ENCODE measurements around the gene C1orf87.

Gene C1orf87

DNA sequence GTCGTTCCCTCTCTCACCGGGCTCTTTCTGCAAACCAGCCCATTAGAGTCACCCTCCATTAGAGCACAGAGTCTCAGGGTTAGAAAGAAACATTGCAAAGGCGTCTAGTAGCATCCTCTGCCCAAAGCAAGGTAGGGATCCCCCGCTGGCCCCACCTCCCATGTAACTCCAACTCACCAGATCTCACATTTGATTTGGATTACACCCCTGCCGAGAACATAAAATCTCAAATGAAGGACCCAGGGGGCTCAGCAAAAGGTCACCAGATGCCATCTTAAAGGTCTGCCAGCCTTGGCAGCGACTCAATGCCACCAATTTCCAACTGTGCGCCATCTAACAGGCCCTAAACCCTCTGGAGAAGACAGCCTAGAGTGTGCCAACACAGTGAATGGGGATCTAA, 14.1 kb downstream of the C1orf87 start:
- no peak for DNase-seq

DNA sequence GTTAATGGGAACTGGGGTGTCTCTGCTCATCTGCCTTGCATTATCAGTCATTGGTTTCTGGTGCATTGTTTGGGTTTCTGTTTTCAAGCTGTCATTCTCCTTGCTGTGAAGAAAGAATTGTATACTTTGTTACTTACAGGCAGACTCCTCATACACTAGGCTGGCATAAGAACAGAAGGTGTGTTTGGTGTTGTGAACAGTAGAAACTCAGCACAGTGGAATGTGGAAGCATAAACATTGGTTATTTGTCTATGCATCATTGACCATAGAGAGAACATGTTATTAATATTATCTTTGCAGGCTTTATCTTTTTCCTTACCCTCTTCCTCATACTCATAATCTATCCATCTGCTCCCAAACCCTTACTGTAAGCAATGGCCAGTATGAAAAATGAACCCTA, 18.2 kb downstream of the C1orf87 start:
- no peak for DNase-seq

DNA sequence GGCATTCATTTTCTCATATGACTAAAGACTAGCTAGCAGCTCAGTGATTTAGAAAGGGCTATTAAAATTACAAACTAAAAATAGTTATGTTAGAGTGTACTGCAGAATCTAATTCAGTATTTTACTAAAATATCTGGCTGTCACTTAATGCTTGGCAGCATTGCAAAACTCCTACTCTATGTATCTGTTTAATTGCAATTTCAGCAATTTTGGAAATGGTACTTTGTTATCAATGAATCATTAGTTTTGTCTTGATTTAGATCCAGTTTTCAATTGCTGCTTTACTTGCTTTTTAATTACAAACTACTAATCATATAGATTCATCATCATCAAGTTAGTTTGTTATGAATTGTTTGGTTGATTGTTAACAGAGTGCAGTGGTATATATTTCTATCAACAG, 19.2 kb downstream of the C1orf87 start:
- no peak for DNase-seq

GRCh38 chr1:60052601-60053000, 21.0 kb downstream of the C1orf87 start:
- no peak for DNase-seq

DNA sequence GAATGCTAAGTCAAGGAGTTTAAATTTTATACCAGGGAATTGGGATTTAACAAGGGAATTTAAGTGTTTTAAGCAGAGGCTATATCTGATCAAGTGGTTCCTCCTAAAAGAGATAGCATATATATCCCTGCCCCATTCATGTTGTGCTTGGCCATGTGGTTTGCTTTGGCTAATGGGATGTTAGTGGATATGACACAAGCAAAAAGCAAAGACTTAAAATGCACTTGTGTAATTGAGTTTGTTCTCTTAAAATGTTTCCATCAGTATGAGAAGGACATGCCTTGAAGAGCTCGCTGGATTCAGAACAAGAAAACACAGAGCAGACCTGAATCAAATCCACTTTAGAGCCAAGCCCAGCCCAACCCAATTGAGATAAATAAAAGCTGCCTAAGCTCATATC, 22.4 kb downstream of the C1orf87 start:
- DNase-seq, result no peak

DNA sequence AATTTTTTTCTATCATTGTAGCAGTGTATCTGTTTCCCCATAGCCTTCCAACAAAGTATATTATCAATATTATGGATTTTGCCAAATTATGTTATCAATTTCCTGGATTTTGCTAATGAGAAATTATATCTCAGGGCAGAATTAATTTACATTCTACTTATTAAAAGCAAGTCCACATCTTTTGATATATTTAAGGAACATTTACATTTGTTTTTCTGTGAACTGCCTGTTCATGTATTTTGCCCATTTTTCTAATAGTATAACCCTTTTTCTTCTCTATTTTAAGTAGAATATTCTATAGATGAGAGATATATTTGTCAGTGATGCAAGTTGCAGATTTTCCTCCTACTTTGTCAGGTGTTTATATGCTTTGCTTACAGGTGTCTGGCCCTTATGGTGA, 24.4 kb downstream of the C1orf87 start:
- no peak for DNase-seq

DNA sequence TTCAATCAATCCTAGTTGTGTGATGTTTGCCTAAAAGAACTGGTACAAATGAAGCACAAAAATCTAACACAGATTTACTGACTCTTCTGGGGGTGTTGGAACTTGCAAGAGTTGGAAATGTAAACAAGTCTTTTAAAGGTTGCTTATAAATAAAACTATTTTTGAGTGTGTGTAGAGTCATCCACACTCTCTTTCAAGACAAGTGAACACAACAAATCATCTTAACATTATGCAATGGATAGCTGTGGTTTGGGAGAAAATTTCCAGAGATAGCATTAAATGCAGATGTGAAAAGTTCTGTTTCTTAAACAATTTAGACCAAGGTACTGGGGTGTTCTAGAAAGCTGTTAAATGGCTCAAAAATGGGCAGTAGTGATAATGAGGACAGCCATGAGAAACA, 28.7 kb downstream of the C1orf87 start:
- no peak for DNase-seq

DNA sequence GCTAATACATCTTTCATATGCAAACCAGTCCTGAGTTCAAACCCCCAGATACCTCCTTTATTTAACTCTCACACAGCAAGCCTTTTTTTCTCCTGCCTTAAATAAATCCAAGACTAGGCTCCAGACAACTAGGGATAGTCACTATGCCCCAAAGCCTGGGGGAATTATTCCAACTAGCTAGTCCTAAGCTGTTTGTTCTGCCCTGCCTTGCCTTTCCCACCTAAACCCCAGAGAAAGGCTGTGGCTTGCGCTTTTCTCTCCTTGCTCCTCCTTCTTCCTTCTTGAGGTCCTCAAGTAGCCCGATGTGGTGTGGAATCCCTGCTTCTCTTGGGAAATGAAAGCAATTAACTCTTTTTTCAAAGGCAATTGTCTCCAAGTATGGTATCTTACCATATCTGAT, 31.8 kb downstream of the C1orf87 start:
- no peak for DNase-seq

GRCh38 chr1:60037669-60038068, 35.9 kb downstream of the C1orf87 start:
- DNase-seq, result no peak

DNA sequence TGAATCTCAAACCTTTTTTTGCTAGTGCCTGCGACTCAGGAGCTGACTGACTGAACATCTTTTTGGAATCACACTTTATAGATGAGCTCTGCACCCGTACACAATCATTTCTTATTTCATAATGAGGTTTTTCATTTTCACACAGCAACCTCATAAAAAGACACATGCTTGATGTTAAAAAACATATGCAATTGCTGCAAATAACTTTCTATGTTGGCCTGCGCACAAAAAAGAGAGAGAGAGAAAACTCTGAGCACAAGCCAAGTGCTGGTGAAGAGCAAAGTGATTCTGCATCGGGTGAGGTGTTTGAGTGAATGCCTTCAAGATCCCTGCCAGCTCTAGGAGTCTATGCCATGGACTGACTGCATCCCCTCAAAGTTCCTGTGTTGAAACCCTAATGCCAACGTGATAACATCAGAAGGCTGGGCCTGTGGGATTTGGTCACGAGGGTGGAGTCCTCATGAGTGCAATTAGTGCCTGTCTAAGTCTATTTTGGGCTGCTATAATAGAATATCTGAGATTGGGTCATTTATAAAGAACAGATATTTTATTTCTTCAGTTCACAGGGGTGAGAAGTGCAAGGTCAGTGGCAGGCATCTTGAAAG, 36.6 kb downstream of the C1orf87 start:
- no peak for DNase-seq

DNA sequence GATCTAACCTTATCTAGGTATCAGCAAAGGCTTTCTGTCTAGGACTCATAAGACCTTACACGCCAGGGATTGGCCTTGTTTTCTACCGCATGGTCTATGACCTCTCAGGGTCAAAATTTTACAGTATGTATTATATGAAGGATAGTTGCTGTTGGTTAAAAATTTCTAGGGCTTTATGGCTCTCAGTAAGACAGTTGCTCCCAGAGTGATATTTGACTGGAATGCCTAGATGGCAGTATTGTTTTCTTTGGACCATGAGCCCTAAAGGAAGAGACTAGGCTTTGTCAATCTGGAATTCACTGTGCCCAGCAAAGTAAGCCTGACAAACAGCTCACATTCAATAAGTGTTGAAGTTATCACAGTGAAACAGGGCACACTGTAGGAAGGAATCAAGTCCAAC, 37.6 kb downstream of the C1orf87 start:
- no peak for DNase-seq

GRCh38 chr1:60034999-60035398, 38.6 kb downstream of the C1orf87 start:
- DNase-seq, result no peak

GRCh38 chr1:60033066-60033465, 40.5 kb downstream of the C1orf87 start:
- DNase-seq, result no peak

GRCh38 chr1:60031146-60031545, 42.4 kb downstream of the C1orf87 start:
- no peak for DNase-seq

DNA sequence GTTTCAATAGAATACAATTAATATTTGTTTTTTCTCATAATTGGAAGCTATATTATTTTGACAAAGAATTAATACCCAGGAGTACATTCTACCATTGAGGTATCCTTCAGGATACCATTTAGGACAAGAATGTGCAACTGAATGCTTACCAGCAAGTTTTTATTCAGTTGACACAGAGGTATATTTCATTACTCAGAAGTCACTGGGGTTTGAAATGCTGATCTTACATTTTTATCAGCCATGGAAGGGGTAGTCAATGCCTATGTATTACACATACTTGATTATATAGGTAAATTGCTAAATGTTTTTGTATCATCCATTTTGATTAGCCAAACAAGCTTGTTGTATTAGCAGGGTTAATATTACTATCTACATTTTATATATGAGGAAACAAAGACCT, 48.0 kb downstream of the C1orf87 start:
- no peak for DNase-seq

DNA sequence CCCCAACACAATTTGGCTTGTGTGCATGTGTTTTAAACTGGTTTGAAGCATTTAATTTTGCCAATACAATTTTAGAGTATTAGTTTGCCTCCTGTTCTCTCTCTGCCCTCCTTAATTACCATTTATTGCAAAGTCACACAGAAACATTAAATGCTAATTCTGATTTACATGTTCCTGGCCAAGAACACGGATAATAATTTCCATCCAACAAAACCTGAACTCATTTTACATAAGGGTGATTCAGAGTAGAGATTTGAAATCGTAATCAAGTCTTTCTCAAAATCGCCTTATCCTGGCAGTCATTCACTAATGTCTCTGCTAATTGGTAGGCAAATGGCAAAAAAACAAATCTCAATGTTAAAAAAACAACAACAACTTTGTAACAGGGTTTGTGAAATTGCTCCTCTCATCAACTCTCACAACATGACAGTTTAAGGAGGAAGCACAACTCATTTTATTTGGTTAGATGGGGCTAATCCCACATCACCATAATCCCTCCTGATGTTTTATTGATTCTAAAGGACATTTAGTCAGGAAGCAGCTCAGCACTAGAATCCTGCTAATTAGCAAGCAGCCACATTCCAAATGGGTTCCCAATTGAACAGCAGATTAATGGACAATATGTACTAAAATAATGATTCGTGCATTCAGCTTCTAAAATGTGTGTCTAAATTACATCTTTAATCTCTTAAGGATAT, 55.9 kb downstream of the C1orf87 start:
- DNase-seq, result no peak

DNA sequence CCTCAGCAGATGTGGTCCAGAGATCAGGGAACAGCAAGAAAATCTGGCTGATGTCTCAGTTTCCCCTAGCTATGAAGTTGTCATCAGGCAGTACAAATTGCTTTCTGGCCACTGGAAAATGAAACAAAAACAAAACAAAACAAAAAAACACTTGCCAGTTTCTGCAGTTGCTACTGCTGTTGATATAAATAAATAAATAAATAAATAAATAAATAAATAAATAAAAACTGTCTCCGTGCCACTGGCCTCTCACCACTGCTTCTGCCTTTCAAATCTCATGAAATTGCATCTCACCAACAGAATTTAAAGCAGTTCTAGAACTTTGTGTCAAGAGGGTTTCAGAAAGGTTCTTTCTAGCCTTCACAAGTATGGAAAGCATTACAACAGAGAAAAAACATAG, 62.9 kb downstream of the C1orf87 start:
- DNase-seq, result no peak

DNA sequence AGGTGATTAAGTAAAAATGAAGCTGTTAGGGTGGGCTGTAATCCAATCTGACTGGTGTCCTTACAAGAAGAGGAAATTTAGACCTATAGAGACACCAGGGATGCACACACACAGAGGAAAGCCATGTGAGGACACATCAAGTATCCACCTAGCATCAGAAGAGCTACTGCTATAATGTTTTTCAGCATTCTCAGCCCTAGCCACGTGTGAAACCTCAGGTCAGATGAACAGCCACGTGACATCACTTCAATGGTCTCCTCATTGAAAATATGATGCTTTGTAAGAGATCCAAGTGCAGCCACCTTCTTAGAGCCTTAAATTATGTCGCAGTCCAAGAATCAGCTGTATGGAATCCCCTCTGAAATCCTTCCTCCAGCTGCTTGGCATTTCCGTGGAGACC, 65.1 kb downstream of the C1orf87 start:
- DNase-seq, result no peak

- no peak for DNase-seq
Measured at GRCh38 chr1:60000625-60001024, 72.9 kb downstream of the C1orf87 start.

GRCh38 chr1:59999746-60000145, 73.8 kb downstream of the C1orf87 start:
- no peak for DNase-seq

GRCh38 chr1:59999006-59999405, 74.6 kb downstream of the C1orf87 start:
- no peak for DNase-seq

GRCh38 chr1:59997479-59998115, 76.0 kb downstream of the C1orf87 start:
- no peak for DNase-seq

- DNase-seq, result no peak
Measured at GRCh38 chr1:59994302-59995198, 79.0 kb downstream of the C1orf87 start.

Data from activated T-cell treated with anti-CD3 and anti-CD28 coated beads for 4 hours (primary cell).